HG03064 (cell line): Measurements from ENCODE around the gene KCNMA1.
"Not testable (repeated sequence)": the region's sequence is repeated elsewhere in the genome, so short reads cannot be mapped to it uniquely, and the experiment has no call there.

Source experiments
- ATAC-seq: cut with Tn5 transposase; IDR thresholded peaks from one replicate; pipeline ENCODE4 v1.9.1; 2021; ENCODE audit warnings: low read depth; ENCODE audit not compliant: unreplicated experiment

Gene KCNMA1

GRCh38 chr10:77637532-77638320 is at the start of gene KCNMA1:
Gene KCNMA1 (minus strand): TSS chr10:77637808.
- no peak for ATAC-seq

- ATAC-seq: no peak
Measured at GRCh38 chr10:77686650-77687417, 49.2 kb upstream of the KCNMA1 start.

GRCh38 chr10:77686096-77686495 is 48.5 kb upstream of the KCNMA1 start:
- no peak for ATAC-seq

- no peak for ATAC-seq
Measured at GRCh38 chr10:77685432-77685831, 47.8 kb upstream of the KCNMA1 start.

- ATAC-seq: not testable (repeated sequence)
Measured at GRCh38 chr10:77683088-77683432, 45.5 kb upstream of the KCNMA1 start.

GRCh38 chr10:77682393-77683087 is 44.9 kb upstream of the KCNMA1 start:
- no peak for ATAC-seq

GRCh38 chr10:77681839-77682238 is 44.2 kb upstream of the KCNMA1 start:
- no peak for ATAC-seq

GRCh38 chr10:77680811-77681210 is 43.2 kb upstream of the KCNMA1 start:
- ATAC-seq: no peak

GRCh38 chr10:77680065-77680464 is 42.5 kb upstream of the KCNMA1 start:
- ATAC-seq: no peak

GRCh38 chr10:77679217-77679616 is 41.6 kb upstream of the KCNMA1 start:
- no peak for ATAC-seq

GRCh38 chr10:77678146-77678545 is 40.5 kb upstream of the KCNMA1 start:
- no peak for ATAC-seq

- ATAC-seq: no peak
Measured at GRCh38 chr10:77675347-77675746, 37.7 kb upstream of the KCNMA1 start.

GRCh38 chr10:77673515-77674140 is 36.0 kb upstream of the KCNMA1 start:
- ATAC-seq: no peak

- no peak for ATAC-seq
Measured at GRCh38 chr10:77673101-77673500, 35.5 kb upstream of the KCNMA1 start.

- no peak for ATAC-seq
Measured at GRCh38 chr10:77671594-77672252, 34.1 kb upstream of the KCNMA1 start.

- no peak for ATAC-seq
Measured at GRCh38 chr10:77670817-77671443, 33.3 kb upstream of the KCNMA1 start.

GRCh38 chr10:77669892-77670291 is 32.3 kb upstream of the KCNMA1 start:
- no peak for ATAC-seq

- ATAC-seq: peak; percentile 67
Measured at GRCh38 chr10:77667426-77668324, 30.1 kb upstream of the KCNMA1 start.

- ATAC-seq: no peak
Measured at GRCh38 chr10:77666821-77667220, 29.2 kb upstream of the KCNMA1 start.
